Peyer's patch (tissue), 4 donors: Measurements from ENCODE around the gene KEL.

Experiments
- POLR2A ChIP-seq, 2 donors: fragments of 450-650 bp; IDR thresholded peaks; one replicate each; pipeline ENCODE4 v1.5.1; 2017; ENCODE audit warnings: antibody characterized with exemption in 2 of 2, mild to moderate bottlenecking in 2 of 2, moderate library complexity in 2 of 2
- TF ChIP-seq, protein P1 (sequence below), 6 experiments: fragments of 450-650 bp in 4 of 6; fragments of 200-600 bp in 2 of 6; sonication (generic) in 1 of 6; IDR thresholded peaks; one replicate each; pipeline ENCODE4 v1.5.1; 2017 to 2019; ENCODE audit warnings: antibody characterized with exemption in 6 of 6, mild to moderate bottlenecking in 3 of 6, moderate library complexity in 1 of 6

DNA sequence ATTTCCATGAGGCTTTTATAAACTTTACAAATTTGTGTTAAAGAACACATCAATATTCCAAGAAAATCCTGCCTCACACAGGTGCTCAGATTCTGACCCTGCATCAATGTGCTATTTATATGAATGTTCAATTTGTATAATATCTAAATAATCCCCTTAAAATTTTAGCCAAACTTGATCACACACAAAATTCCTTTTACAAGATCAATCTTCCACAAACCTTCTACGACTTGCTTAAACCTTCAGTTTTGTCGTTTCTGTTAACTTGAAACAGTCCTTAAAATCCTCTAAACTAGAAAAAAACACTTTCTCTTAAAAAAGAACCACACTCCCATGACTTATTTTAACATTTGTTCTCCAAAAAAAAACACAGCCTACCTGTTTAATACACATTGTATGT lies 56.4 kb downstream of the KEL start:
- TF ChIP-seq, protein P1, sequence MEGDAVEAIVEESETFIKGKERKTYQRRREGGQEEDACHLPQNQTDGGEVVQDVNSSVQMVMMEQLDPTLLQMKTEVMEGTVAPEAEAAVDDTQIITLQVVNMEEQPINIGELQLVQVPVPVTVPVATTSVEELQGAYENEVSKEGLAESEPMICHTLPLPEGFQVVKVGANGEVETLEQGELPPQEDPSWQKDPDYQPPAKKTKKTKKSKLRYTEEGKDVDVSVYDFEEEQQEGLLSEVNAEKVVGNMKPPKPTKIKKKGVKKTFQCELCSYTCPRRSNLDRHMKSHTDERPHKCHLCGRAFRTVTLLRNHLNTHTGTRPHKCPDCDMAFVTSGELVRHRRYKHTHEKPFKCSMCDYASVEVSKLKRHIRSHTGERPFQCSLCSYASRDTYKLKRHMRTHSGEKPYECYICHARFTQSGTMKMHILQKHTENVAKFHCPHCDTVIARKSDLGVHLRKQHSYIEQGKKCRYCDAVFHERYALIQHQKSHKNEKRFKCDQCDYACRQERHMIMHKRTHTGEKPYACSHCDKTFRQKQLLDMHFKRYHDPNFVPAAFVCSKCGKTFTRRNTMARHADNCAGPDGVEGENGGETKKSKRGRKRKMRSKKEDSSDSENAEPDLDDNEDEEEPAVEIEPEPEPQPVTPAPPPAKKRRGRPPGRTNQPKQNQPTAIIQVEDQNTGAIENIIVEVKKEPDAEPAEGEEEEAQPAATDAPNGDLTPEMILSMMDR (IDR thresholded peaks at IDR 0.05) = no peak
- no peak for TF ChIP-seq POLR2A (IDR thresholded peaks at IDR 0.05)
